GM12878 (cell line): ENCODE results near the gene KCNMB3. TPM values are rescaled to one million over a fixed set of nuclear protein-coding genes. Genes with fewer than 3 reads are reported as not detected.
A peak's percentile ranks its signal among the peaks of the same experiment; 100 is the strongest.

Experiments used
- ATAC-seq: fragments of 200-7000 bp; cut with Tn5 transposase; 3 replicates; pipeline ENCODE4 v1.9.1; 2020; ENCODE audit warnings: mild to moderate bottlenecking, moderate library complexity
- BruUV-seq: library from RNA; stranded (reverse); fragments of 400-500 nt; replicated peaks from 2 replicates; lab custom pipeline; 2021; lab: Mats Ljungman, UMichigan
- CTCF ChIA-PET: fragments of 300-600 bp; sonication (Branson Sonifier 250); formaldehyde crosslinking; extraction: SDS; loops from one replicate; lab custom pipeline; 2021; ENCODE audit warnings: inconsistent platforms; lab: Yijun Ruan, JAX
- POLR2A ChIA-PET: fragments of 350-600 bp; formaldehyde crosslinking; extraction: SDS; loops from one replicate; lab custom pipeline; 2021; ENCODE audit warnings: inconsistent platforms; lab: Charles Lee
- RAD21 ChIA-PET: fragments of 300-600 bp; sonication (Branson Sonifier 250); formaldehyde crosslinking; loops from one replicate; lab custom pipeline; 2023; ENCODE audit warnings: antibody characterized with exemption; ENCODE audit not compliant: unreplicated experiment; lab: Charles Lee
- SMC1A ChIA-PET: fragments of 300-600 bp; sonication (Branson Sonifier 250); formaldehyde crosslinking; loops from one replicate; lab custom pipeline; 2023; ENCODE audit not compliant: unreplicated experiment, uncharacterized antibody; lab: Charles Lee
- DNase-seq: peaks from one replicate; pipeline ENCODE4 v3.0.0-alpha.2; 2011; ENCODE audit warnings: low read depth, low spot score
- FAIRE-seq: peaks from 3 replicates; lab custom pipeline; 2011; peaks lifted over from hg19 to GRCh38; lab: Jason Lieb, UNC
- H2AFZ ChIP-seq: 2 replicates; pipeline ENCODE4 v1.6.0; 2011; ENCODE audit warnings: low read depth, low read length, control low read depth; ENCODE audit not compliant: control insufficient read depth
- H3K27ac ChIP-seq: 2 replicates; pipeline ENCODE4 v1.5.1; 2011; ENCODE audit warnings: control low read depth; ENCODE audit not compliant: control insufficient read depth, insufficient read depth
- H3K27me3 ChIP-seq, 2 experiments: replicated peaks in 1 of 2; 2 replicates each; pipeline versions ENCODE4 v1.6.0 to v1.6.1; 2011; ENCODE audit warnings: low read length in 1 of 2; ENCODE audit not compliant: control insufficient read depth in 2 of 2, insufficient read depth in 2 of 2
- H3K36me3 ChIP-seq, 2 experiments: 2 replicates each; pipeline ENCODE4 v1.5.1; 2011; ENCODE audit warnings: low read length in 1 of 2; ENCODE audit not compliant: control insufficient read depth in 2 of 2, insufficient read depth in 2 of 2
- H3K4me1 ChIP-seq: 2 replicates; pipeline ENCODE4 v1.6.1; 2011; ENCODE audit warnings: mild to moderate bottlenecking, low read length, moderate library complexity, mixed read lengths; ENCODE audit not compliant: control insufficient read depth, insufficient read depth
- H3K4me2 ChIP-seq: 2 replicates; pipeline ENCODE4 v1.6.0; 2011; ENCODE audit warnings: control low read depth; ENCODE audit not compliant: control insufficient read depth, insufficient read depth
- H3K4me3 ChIP-seq: fragments of 200-600 bp; sonication (generic); 2 replicates; pipeline ENCODE4 v1.5.1; 2016
- H3K79me2 ChIP-seq: 2 replicates; pipeline ENCODE4 v1.6.0; 2011; ENCODE audit warnings: low read length; ENCODE audit not compliant: control insufficient read depth, insufficient read depth
- H3K9ac ChIP-seq: 2 replicates; pipeline ENCODE4 v1.8.0; 2011; ENCODE audit warnings: low read length, control low read depth, mixed read lengths; ENCODE audit not compliant: control insufficient read depth, insufficient read depth
- H3K9me3 ChIP-seq: replicated peaks from 3 replicates; pipeline ENCODE4 v1.5.1; 2011; ENCODE audit warnings: mild to moderate bottlenecking, low read length; ENCODE audit not compliant: control insufficient read depth, insufficient read depth
- H4K20me1 ChIP-seq: 2 replicates; pipeline ENCODE4 v1.6.0; 2011; ENCODE audit not compliant: control insufficient read depth, insufficient read depth
- CEBPB ChIP-seq, 2 experiments: fragments of 150-350 bp in 1 of 2; IDR thresholded peaks; 2 replicates each; pipeline ENCODE4 v1.6.1; 2012 to 2014; ENCODE audit warnings: low read depth in 2 of 2, low read length in 2 of 2, borderline replicate concordance in 1 of 2, inconsistent platforms in 1 of 2
- FOXM1 ChIP-seq: IDR thresholded peaks from 2 replicates; pipeline ENCODE4 v1.6.1; 2012; ENCODE audit warnings: low read depth, mild to moderate bottlenecking, inconsistent platforms, low read length, moderate library complexity
- HDAC6 ChIP-seq: fragments of 200-600 bp; sonication (generic); IDR thresholded peaks from one replicate; pipeline ENCODE4 v1.8.0; 2017; ENCODE audit warnings: antibody characterized with exemption; ENCODE audit not compliant: unreplicated experiment
- KAT2A ChIP-seq: conservative IDR thresholded peaks from 2 replicates; pipeline ENCODE4 v1.6.1; 2011; ENCODE audit warnings: low read depth, low read length; ENCODE audit not compliant: control insufficient read depth
- MEF2B ChIP-seq: fragments of 450-650 bp; IDR thresholded peaks from 2 replicates; pipeline ENCODE4 v1.6.1; 2018; ENCODE audit warnings: mild to moderate bottlenecking, moderate library complexity; ENCODE audit not compliant: partially characterized antibody, poor library complexity, severe bottlenecking
- MTA3 ChIP-seq: IDR thresholded peaks from 2 replicates; pipeline ENCODE4 v1.6.1; 2012; ENCODE audit warnings: low read length, inconsistent platforms, borderline replicate concordance
- NR2C2 ChIP-seq: IDR thresholded peaks from 2 replicates; pipeline ENCODE4 v1.6.1; 2011; ENCODE audit warnings: borderline replicate concordance, low read depth; ENCODE audit not compliant: control insufficient read depth, insufficient read length
- POLR2AphosphoS2 ChIP-seq: IDR thresholded peaks from 2 replicates; pipeline ENCODE4 v1.6.1; 2011; ENCODE audit warnings: low read depth, mild to moderate bottlenecking, low read length, improper control_type of control experiment, moderate library complexity
- SPI1 ChIP-seq: IDR thresholded peaks from 2 replicates; pipeline ENCODE4 v1.6.1; 2011; ENCODE audit warnings: low read depth, mild to moderate bottlenecking, low read length, moderate library complexity, borderline replicate concordance; ENCODE audit not compliant: insufficient read depth
- SUZ12 ChIP-seq: fragments of 200-600 bp; sonication (generic); IDR thresholded peaks from one replicate; pipeline ENCODE4 v1.6.1; 2018; ENCODE audit warnings: antibody characterized with exemption, mild to moderate bottlenecking; ENCODE audit not compliant: unreplicated experiment
- USF2 ChIP-seq: IDR thresholded peaks from 2 replicates; pipeline ENCODE4 v1.6.1; 2011; ENCODE audit warnings: low read depth, low read length, improper control_type of control experiment, borderline replicate concordance
- YBX1 ChIP-seq: fragments of 450-650 bp; IDR thresholded peaks from 2 replicates; pipeline ENCODE4 v1.6.1; 2016; ENCODE audit warnings: antibody characterized with exemption
- YY1 ChIP-seq: IDR thresholded peaks from 2 replicates; pipeline ENCODE4 v1.6.1; 2011; ENCODE audit warnings: low read depth, mild to moderate bottlenecking, low read length
- ZNF622 ChIP-seq: fragments of 450-650 bp; IDR thresholded peaks from 2 replicates; pipeline ENCODE4 v1.6.1; 2017; ENCODE audit warnings: mild to moderate bottlenecking, inconsistent platforms
- ZSCAN29 ChIP-seq: fragments of 450-650 bp; IDR thresholded peaks from 2 replicates; pipeline ENCODE4 v1.6.1; 2017; ENCODE audit warnings: mild to moderate bottlenecking, moderate library complexity
- WGBS: methylation state at CpG from one replicate; pipeline ENCODE4 v1.1.6; 2016; ENCODE audit warnings: low lambda C conversion rate; ENCODE audit not compliant: insufficient replicate concordance, insufficient coverage; ENCODE audit errors: missing lambda C conversion rate; 5-methylcytosine and 5-hydroxymethylcytosine counted together
- in situ Hi-C: fragments of 300-500 bp; cut with MboI; formaldehyde crosslinking; loops from 9 replicates; pipeline ENCODE4 v1.14.3; 2018; ENCODE audit warnings: mixed read lengths
- intact Hi-C: fragments of 100-400 bp; cut with micrococcal nuclease; formaldehyde crosslinking; loops from one replicate; pipeline ENCODE4 v1.14.2; 2022; ENCODE audit not compliant: unreplicated experiment
- polyA plus RNA-seq, 11 experiments: library from polyadenylated mRNA; depleted of rRNA in 4 of 11; unstranded in 6 of 11; stranded (reverse) in 5 of 11; fragments of >200 nt; fragmentation: Nextera tagmentation in 4 of 11; fragmentation: Illumina TruSeq in 1 of 11; extraction: Ambion mirVana in 4 of 11; extraction: Trizol in 1 of 11; gene quantifications; 1 replicate in 1 of 11; 2 replicates in 10 of 11; pipeline versions ENCODE4 v1.2.1 to v1.2.3, GENCODE V29; 2011 to 2016; ENCODE audit warnings: inconsistent platforms in 2 of 11, missing spikeins in 2 of 11, low read depth in 1 of 11
- total RNA-seq, 4 experiments: library from RNA; depleted of rRNA in 3 of 4; stranded (reverse); fragments of >200 nt in 3 of 4; fragmentation: Illumina TruSeq in 1 of 4; extraction: Trizol in 1 of 4; gene quantifications; 2 replicates each; pipeline versions ENCODE4 v1.2.1 to v1.2.3, GENCODE V29; 2013 to 2021
- TF ChIP-seq, protein P1 (sequence below): fragments of 450-650 bp; formaldehyde crosslinking; IDR thresholded peaks from 2 replicates; pipeline ENCODE4 v1.4.0; 2022; ENCODE audit warnings: mild to moderate bottlenecking, moderate library complexity
- TF ChIP-seq, protein P2 (sequence below): fragments of 450-650 bp; IDR thresholded peaks from 2 replicates; pipeline ENCODE4 v1.6.1; 2017; ENCODE audit warnings: antibody characterized with exemption, mild to moderate bottlenecking, moderate library complexity

Gene KCNMB3
- total and polyA plus RNA-seq, 10 of the 15 experiments (the other 5 are each of a cell fraction or from before 2014, with no cell fraction given): 0.20 to 4.6 (median 2.2) TPM

GRCh38 chr3:179265875-179266274 lies 15.0 kb upstream of the KCNMB3 start:
- intact Hi-C loops: no loop called here
- ChIA-PET RAD21 (interaction anchor here (0.7 to 0.9 kb wide), 2 partner anchors 55 to 82 kb away, joined by 3 read pairs; no protein-coding TSS in a partner anchor), SMC1A (interaction anchor here (0.6 to 1.7 kb wide), 6 partner anchors 10 to 117 kb away, joined by 3 to 5 read pairs (median 4); no protein-coding TSS in a partner anchor)

More at GRCh38 chr3:179265875-179266274, 15.0 kb upstream of the KCNMB3 start:
- H3K9me3 ChIP-seq: no peaks in the 10 kb centered on the region; the same call in 2 of the 3 replicates
- no peak overlapping the region for H3K4me2 ChIP-seq
- DNase-seq (no peak), ATAC-seq (peak; percentile 49), FAIRE-seq (peak; percentile 84)
- CTCF ChIA-PET: interaction anchor here (0.5 to 2.0 kb wide), 7 partner anchors 11 to 197 kb away, joined by 3 to 5 read pairs (median 3); no protein-coding TSS in a partner anchor
- in situ Hi-C loops: no loop called here
- WGBS: 2% methylated on average over 4 of the region's 4 CpGs
- H3K27ac ChIP-seq: no peak overlapping the region
- no peaks in the 10 kb centered on the region; a peak in 1 of 4 replicates for H3K27me3 ChIP-seq
- no peaks in the 10 kb centered on the region for H4K20me1 ChIP-seq
- H3K9ac ChIP-seq: no peak overlapping the region
- peaks cover 8% of the 10 kb centered on the region; the same call in 1 of the 2 replicates for H3K4me1 ChIP-seq
- no peaks in the 10 kb centered on the region for H3K36me3 ChIP-seq
- H3K4me3 ChIP-seq: no peak overlapping the region
- H2AFZ ChIP-seq: no peak overlapping the region
- POLR2A ChIA-PET: interaction anchor here (0.6 to 0.7 kb wide), 2 partner anchors 91 to 116 kb away, joined by 3 to 4 read pairs; no protein-coding TSS in a partner anchor
- H3K79me2 ChIP-seq: no peaks in the 10 kb centered on the region
- no TSS peak for BruUV-seq
- TF ChIP-seq SUZ12 (no peak), MTA3 (no peak), HDAC6 (no peak), ZSCAN29 (no peak), YBX1 (no peak), ZNF622 (no peak), MEF2B (peak; percentile 56), SPI1 (peak; percentile 41; the same call in 1 of the 2 replicates), NR2C2 (no peak), FOXM1 (no peak), KAT2A (no peak), YY1 (no peak), POLR2AphosphoS2 (no peak), USF2 (no peak), CEBPB (IDR thresholded peaks at IDR 0.05; ENCODE audit: borderline replicate concordance in 1 of 2, low read depth in 2 of 2, low read length in 2 of 2) (no peak)
- TF ChIP-seq, protein P1, sequence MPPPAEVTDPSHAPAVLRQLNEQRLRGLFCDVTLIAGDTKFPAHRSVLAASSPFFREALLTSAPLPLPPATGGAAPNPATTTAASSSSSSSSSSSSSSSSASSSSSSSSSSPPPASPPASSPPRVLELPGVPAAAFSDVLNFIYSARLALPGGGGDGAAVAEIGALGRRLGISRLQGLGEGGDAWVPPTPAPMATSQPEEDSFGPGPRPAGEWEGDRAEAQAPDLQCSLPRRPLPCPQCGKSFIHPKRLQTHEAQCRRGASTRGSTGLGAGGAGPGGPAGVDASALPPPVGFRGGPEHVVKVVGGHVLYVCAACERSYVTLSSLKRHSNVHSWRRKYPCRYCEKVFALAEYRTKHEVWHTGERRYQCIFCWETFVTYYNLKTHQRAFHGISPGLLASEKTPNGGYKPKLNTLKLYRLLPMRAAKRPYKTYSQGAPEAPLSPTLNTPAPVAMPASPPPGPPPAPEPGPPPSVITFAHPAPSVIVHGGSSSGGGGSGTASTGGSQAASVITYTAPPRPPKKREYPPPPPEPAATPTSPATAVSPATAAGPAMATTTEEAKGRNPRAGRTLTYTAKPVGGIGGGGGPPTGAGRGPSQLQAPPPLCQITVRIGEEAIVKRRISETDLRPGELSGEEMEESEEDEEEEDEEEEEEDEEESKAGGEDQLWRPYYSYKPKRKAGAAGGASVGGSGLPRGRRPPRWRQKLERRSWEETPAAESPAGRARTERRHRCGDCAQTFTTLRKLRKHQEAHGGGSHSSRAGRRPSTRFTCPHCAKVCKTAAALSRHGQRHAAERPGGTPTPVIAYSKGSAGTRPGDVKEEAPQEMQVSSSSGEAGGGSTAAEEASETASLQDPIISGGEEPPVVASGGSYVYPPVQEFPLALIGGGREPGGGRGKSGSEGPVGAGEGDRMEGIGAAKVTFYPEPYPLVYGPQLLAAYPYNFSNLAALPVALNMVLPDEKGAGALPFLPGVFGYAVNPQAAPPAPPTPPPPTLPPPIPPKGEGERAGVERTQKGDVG (CRISPR knock-in tag): no peak
- TF ChIP-seq, protein P2, sequence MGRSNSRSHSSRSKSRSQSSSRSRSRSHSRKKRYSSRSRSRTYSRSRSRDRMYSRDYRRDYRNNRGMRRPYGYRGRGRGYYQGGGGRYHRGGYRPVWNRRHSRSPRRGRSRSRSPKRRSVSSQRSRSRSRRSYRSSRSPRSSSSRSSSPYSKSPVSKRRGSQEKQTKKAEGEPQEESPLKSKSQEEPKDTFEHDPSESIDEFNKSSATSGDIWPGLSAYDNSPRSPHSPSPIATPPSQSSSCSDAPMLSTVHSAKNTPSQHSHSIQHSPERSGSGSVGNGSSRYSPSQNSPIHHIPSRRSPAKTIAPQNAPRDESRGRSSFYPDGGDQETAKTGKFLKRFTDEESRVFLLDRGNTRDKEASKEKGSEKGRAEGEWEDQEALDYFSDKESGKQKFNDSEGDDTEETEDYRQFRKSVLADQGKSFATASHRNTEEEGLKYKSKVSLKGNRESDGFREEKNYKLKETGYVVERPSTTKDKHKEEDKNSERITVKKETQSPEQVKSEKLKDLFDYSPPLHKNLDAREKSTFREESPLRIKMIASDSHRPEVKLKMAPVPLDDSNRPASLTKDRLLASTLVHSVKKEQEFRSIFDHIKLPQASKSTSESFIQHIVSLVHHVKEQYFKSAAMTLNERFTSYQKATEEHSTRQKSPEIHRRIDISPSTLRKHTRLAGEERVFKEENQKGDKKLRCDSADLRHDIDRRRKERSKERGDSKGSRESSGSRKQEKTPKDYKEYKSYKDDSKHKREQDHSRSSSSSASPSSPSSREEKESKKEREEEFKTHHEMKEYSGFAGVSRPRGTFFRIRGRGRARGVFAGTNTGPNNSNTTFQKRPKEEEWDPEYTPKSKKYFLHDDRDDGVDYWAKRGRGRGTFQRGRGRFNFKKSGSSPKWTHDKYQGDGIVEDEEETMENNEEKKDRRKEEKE: no peak
